ENCODE data around the gene CKLF.

DNA sequence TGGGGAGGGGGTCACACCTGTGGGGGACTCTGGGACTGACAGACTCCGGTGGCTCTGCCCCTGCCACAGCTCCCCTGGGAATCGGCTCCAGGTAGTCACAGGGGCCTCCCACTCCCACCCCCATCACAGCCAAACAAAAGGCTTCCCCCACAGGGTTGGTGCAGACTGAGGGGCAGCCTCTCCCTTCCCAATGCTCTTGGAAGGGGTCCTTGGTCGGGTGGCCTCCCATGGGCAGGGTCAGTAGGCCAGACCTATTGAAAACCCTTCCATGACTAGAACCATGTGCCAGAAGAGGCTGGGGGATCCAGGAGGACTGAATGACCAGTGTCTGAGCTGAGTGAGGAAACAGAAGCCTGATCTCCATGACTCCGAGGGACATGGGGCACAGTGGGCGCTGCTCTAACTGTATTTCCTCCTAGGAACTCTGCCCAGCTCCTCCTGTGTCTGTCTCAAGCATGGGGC is 31.1 kb upstream of the CKLF start:
- TF ChIP-seq, protein P1, sequence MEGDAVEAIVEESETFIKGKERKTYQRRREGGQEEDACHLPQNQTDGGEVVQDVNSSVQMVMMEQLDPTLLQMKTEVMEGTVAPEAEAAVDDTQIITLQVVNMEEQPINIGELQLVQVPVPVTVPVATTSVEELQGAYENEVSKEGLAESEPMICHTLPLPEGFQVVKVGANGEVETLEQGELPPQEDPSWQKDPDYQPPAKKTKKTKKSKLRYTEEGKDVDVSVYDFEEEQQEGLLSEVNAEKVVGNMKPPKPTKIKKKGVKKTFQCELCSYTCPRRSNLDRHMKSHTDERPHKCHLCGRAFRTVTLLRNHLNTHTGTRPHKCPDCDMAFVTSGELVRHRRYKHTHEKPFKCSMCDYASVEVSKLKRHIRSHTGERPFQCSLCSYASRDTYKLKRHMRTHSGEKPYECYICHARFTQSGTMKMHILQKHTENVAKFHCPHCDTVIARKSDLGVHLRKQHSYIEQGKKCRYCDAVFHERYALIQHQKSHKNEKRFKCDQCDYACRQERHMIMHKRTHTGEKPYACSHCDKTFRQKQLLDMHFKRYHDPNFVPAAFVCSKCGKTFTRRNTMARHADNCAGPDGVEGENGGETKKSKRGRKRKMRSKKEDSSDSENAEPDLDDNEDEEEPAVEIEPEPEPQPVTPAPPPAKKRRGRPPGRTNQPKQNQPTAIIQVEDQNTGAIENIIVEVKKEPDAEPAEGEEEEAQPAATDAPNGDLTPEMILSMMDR (IDR thresholded peaks at IDR 0.05; ENCODE audit: insufficient read depth, low read length, poor library complexity, severe bottlenecking): no peak
- no peak for TF ChIP-seq EZH2phosphoT487 (conservative IDR thresholded peaks at IDR 0.05; ENCODE audit: low read length)
